ENCODE results near the gene RNU7-1.

The RNU7-1 gene

DNA sequence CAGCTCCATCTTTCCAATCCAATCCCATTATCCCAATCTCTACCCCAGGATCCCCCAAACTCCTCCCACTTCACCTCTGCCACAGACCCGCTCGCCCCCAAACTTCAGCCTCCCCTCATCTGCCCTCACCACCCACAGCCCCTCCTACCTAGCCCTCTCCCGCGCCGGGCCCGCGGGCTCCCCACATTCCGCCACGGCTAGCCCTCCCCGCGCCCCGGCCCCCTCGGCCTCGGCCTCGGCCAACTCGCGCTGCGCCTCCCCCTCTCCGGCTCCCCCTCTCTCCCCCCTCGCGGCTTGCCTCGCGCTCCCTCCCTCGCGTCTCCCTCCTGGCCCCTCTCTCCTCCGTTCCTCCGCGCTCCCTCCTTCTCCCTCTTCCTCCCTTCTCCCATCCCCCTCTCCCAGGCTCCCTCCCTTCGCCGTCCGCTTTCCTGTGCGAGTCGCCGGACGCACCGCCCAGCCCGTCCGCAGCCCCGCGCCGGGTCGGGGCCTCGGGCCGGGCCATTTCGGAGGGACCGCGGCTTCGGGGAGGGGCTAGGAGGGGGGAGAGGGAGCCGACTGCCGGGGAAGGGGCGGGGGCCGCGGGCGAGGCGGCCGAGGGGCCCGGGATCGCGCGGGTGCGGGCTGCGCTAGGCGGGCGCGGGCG lies 16.1 kb upstream of the RNU7-1 start, which contains the start of gene ATN1:
TSS of gene ATN1 (plus strand) at position 581 of the 643 bp plus-strand sequence. CDS start 6,043 bp downstream, outside the sequence.
- TF ChIP-seq, protein P1, sequence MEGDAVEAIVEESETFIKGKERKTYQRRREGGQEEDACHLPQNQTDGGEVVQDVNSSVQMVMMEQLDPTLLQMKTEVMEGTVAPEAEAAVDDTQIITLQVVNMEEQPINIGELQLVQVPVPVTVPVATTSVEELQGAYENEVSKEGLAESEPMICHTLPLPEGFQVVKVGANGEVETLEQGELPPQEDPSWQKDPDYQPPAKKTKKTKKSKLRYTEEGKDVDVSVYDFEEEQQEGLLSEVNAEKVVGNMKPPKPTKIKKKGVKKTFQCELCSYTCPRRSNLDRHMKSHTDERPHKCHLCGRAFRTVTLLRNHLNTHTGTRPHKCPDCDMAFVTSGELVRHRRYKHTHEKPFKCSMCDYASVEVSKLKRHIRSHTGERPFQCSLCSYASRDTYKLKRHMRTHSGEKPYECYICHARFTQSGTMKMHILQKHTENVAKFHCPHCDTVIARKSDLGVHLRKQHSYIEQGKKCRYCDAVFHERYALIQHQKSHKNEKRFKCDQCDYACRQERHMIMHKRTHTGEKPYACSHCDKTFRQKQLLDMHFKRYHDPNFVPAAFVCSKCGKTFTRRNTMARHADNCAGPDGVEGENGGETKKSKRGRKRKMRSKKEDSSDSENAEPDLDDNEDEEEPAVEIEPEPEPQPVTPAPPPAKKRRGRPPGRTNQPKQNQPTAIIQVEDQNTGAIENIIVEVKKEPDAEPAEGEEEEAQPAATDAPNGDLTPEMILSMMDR (conservative IDR thresholded peaks at IDR 0.05; ENCODE audit: low read depth, low read length), result no peak
- peak within 1 kb of the TSS; percentile 90 for H3K4me3 ChIP-seq (ENCODE audit: low read length)
- no peak for DNase-seq (ENCODE audit: low read depth)

DNA sequence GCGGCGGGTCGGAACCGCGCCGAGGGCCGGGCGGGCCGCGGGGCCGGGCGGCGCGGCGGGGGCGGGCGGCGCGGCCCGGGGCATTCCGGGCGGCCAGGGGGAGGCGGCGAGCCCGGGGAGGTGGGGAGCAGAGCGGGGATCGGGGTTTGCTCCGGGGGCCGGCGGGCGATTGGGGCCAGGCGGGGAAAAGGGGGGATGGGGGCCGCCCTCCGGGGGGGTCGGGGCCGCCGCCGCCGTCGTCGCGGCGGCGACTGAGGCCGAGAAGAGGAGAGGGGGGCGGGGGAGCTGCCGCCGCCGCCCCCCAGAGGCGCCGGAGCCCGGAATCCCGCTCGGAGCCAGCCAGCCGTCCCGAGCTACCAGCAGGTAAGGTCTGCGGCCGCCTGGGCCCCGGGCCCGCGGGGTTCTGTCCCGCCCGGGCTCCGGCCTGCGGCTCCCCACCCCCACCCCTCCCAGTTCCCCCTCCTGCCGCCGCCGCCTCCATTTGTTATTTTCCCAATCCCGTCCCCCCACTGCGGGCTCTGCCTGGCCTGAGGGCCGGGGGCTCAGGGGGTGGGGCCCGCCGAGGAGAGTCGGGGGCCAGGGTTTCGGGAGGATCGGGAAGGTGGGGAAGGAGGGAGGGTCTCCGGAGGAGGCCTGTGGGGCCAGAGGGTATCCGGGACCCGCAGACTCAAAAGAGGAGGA lies 15.5 kb upstream of the RNU7-1 start:
- peak overlapping the region; percentile 90 for H3K4me3 ChIP-seq (ENCODE audit: low read length)
- TF ChIP-seq, protein P1 (conservative IDR thresholded peaks at IDR 0.05; ENCODE audit: low read depth, low read length), result no peak
- no peak for DNase-seq (ENCODE audit: low read depth)

- H3K4me3 ChIP-seq (ENCODE audit: low read length), result peak overlapping the region; percentile 90
- no peak for DNase-seq (ENCODE audit: low read depth)
- TF ChIP-seq, protein P1 (conservative IDR thresholded peaks at IDR 0.05; ENCODE audit: low read depth, low read length), result no peak
These were observed 14.8 kb upstream of the RNU7-1 start for GRCh38 chr12:6928703-6929407.

DNA sequence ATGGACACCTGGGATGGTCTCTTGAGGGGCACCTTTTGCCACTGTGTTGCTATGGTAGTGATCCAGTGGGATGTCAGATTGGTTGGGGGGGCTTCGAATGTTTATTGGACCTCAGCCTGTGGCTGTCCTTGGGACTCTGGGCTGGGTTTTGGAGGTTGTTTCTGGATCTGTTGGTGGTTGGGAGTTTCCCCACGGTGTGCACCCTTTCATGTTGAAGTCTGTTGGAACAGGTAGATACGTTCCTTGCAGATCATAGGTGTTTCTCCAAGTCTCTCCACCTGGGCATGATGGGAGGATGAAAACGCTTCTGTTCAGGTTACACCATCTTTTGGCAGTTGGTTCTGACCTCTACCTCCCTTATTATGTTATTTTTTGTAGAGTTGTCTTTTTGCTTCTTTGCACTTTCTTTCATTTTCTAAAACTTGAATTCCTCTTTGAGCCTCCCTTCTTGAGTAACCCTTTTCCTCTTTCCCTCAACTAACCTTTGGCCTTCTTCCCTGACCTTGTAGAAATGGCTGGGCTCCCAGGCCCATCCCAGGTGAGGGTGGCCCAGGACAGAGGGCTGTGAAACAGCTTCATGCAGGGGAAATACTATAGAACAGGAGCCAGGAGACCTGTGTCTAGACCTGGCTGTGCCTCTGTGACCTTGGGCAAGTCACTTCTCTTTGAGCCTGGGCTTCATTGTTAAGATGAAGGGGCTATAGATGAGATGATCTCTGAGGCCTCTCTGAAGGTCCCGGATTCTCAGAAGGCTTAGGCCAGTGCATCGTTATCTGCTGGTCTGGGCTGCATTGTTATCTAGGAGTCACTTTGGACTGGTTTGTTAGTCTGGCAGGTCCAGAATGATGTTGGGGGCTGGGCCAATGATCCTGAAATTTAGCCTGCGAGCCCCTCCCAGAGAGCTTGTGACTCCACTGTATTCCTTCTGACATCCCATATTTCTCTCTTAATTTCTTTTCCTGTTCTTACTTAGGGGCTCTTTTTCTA lies 13.9 kb upstream of the RNU7-1 start:
- TF ChIP-seq, protein P1 (conservative IDR thresholded peaks at IDR 0.05; ENCODE audit: low read depth, low read length), result no peak
- no peak for DNase-seq (ENCODE audit: low read depth)
- peak overlapping the region; percentile 90 for H3K4me3 ChIP-seq (ENCODE audit: low read length)

- no peak for DNase-seq (ENCODE audit: low read depth)
- TF ChIP-seq, protein P1 (conservative IDR thresholded peaks at IDR 0.05; ENCODE audit: low read depth, low read length), result no peak
- no peak overlapping the region for H3K4me3 ChIP-seq (ENCODE audit: low read length)
These were observed 10.8 kb upstream of the RNU7-1 start for GRCh38 chr12:6932766-6933165.

DNA sequence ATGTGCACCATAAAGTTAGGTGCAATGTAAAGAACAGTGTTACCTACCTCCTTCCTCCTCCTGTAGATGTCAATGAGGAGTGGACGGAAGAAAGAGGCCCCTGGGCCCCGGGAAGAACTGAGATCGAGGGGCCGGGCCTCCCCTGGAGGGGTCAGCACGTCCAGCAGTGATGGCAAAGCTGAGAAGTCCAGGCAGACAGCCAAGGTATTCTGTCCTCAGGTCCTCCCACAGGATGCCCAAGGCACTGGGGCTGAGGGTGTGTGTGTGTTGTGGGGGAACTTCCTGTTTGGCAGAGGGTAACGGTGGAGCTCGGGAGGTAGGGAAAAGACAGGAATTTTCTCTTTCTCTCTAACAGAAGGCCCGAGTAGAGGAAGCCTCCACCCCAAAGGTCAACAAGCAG lies 9.5 kb upstream of the RNU7-1 start:
- TF ChIP-seq, protein P1 (conservative IDR thresholded peaks at IDR 0.05; ENCODE audit: low read depth, low read length), result no peak
- DNase-seq (ENCODE audit: low read depth), result no peak
- no peak overlapping the region for H3K4me3 ChIP-seq (ENCODE audit: low read length)
